Loucy (cell line): ENCODE results near the gene PRSS12.

Experiments used
- H2AFZ ChIP-seq: fragments of 200-600 bp; sonication (generic); 2 replicates; pipeline ENCODE4 v1.6.0; 2016; ENCODE audit warnings: antibody characterized with exemption, mild to moderate bottlenecking, low read length, moderate library complexity
- H3F3A ChIP-seq: fragments of 200-600 bp; 2 replicates; pipeline ENCODE4 v1.6.0; 2016; ENCODE audit warnings: antibody characterized with exemption, low read depth, mild to moderate bottlenecking
- H3K27me3 ChIP-seq: fragments of 200-600 bp; sonication (generic); 2 replicates; pipeline ENCODE4 v1.6.1; 2014; ENCODE audit warnings: low read length, mild to moderate bottlenecking; ENCODE audit not compliant: insufficient read depth, poor library complexity, severe bottlenecking
- H3K36me3 ChIP-seq: fragments of 200-600 bp; sonication (generic); 2 replicates; pipeline ENCODE4 v1.6.1; 2016; ENCODE audit warnings: low read length; ENCODE audit not compliant: insufficient read depth
- H3K4me1 ChIP-seq: fragments of 200-600 bp; sonication (generic); 2 replicates; pipeline ENCODE4 v1.5.1; 2014; ENCODE audit warnings: low read length, mild to moderate bottlenecking; ENCODE audit not compliant: insufficient read depth, poor library complexity, severe bottlenecking
- H3K4me2 ChIP-seq: fragments of 200-600 bp; sonication (generic); 2 replicates; pipeline ENCODE4 v1.6.0; 2014; ENCODE audit warnings: antibody characterized with exemption, low read length, low read depth, mild to moderate bottlenecking; ENCODE audit not compliant: poor library complexity, severe bottlenecking
- H3K4me3 ChIP-seq: fragments of 200-600 bp; sonication (generic); 2 replicates; pipeline ENCODE4 v1.5.1; 2014; ENCODE audit warnings: low read length, mild to moderate bottlenecking, mixed read lengths; ENCODE audit not compliant: poor library complexity, severe bottlenecking
- H3K79me2 ChIP-seq: fragments of 200-600 bp; sonication (generic); 2 replicates; pipeline ENCODE4 v1.6.1; 2014; ENCODE audit warnings: low read length; ENCODE audit not compliant: insufficient read depth
- H3K9ac ChIP-seq: fragments of 200-600 bp; sonication (generic); 2 replicates; pipeline ENCODE4 v1.6.0; 2014; ENCODE audit warnings: mild to moderate bottlenecking, low read depth, low read length, moderate library complexity; ENCODE audit not compliant: poor library complexity, severe bottlenecking
- H3K9me2 ChIP-seq: fragments of 200-600 bp; sonication (generic); replicated peaks from 2 replicates; pipeline ENCODE4 v1.6.1; 2016; ENCODE audit warnings: low read depth, low read length, mixed read lengths
- H3K9me3 ChIP-seq: fragments of 200-600 bp; sonication (generic); 2 replicates; pipeline ENCODE4 v1.6.1; 2014; ENCODE audit warnings: mild to moderate bottlenecking, antibody characterized with exemption, low read length, low read depth; ENCODE audit not compliant: insufficient read depth
- H4K20me1 ChIP-seq: fragments of 200-600 bp; sonication (generic); 2 replicates; pipeline ENCODE4 v1.6.0; 2014; ENCODE audit warnings: antibody characterized with exemption, low read length, mild to moderate bottlenecking; ENCODE audit not compliant: insufficient read depth, poor library complexity, severe bottlenecking
- EZH2phosphoT487 ChIP-seq: fragments of 200-600 bp; IDR thresholded peaks from 2 replicates; pipeline ENCODE4 v1.6.1; 2018; ENCODE audit warnings: antibody characterized with exemption, mild to moderate bottlenecking, moderate library complexity, borderline replicate concordance
- TF ChIP-seq, protein P1 (sequence below): fragments of 200-600 bp; sonication (generic); conservative IDR thresholded peaks from 2 replicates; pipeline ENCODE4 v1.5.1; 2014; ENCODE audit warnings: mild to moderate bottlenecking, antibody characterized with exemption, low read length

PRSS12 gene

DNA sequence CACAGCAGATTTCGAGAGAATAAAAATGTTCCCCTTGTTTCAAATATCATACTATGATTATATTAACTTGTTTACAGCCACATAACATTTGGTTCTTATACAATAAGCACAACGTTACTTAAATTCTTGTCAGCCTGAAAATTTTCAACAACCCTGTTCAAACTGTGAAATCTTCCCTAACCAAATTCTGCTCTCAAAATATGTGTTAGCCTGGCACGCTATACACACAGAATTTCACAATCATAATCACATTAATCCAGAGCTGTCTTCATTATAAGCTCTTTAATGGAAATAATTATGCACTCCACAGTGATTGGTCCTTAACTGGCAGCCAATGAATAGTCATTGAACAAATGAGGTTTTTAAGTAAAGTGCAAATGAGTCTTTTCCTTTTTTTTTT, 7.3 kb upstream of the PRSS12 start:
- H2AFZ ChIP-seq: no peak overlapping the region
- no peaks in the 10 kb centered on the region for H3K36me3 ChIP-seq
- no peaks in the 10 kb centered on the region for H3F3A ChIP-seq
- H3K9ac ChIP-seq: no peak overlapping the region
- H3K4me3 ChIP-seq: no peak overlapping the region
- H4K20me1 ChIP-seq: no peaks in the 10 kb centered on the region
- no peaks in the 10 kb centered on the region for H3K9me2 ChIP-seq
- no peaks in the 10 kb centered on the region for H3K4me1 ChIP-seq
- no peak overlapping the region for H3K4me2 ChIP-seq
- no peaks in the 10 kb centered on the region for H3K79me2 ChIP-seq
- H3K27me3 ChIP-seq: no peaks in the 10 kb centered on the region
- H3K9me3 ChIP-seq: no peaks in the 10 kb centered on the region
- TF ChIP-seq, protein P1, sequence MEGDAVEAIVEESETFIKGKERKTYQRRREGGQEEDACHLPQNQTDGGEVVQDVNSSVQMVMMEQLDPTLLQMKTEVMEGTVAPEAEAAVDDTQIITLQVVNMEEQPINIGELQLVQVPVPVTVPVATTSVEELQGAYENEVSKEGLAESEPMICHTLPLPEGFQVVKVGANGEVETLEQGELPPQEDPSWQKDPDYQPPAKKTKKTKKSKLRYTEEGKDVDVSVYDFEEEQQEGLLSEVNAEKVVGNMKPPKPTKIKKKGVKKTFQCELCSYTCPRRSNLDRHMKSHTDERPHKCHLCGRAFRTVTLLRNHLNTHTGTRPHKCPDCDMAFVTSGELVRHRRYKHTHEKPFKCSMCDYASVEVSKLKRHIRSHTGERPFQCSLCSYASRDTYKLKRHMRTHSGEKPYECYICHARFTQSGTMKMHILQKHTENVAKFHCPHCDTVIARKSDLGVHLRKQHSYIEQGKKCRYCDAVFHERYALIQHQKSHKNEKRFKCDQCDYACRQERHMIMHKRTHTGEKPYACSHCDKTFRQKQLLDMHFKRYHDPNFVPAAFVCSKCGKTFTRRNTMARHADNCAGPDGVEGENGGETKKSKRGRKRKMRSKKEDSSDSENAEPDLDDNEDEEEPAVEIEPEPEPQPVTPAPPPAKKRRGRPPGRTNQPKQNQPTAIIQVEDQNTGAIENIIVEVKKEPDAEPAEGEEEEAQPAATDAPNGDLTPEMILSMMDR: no peak
- TF ChIP-seq EZH2phosphoT487: no peak

DNA sequence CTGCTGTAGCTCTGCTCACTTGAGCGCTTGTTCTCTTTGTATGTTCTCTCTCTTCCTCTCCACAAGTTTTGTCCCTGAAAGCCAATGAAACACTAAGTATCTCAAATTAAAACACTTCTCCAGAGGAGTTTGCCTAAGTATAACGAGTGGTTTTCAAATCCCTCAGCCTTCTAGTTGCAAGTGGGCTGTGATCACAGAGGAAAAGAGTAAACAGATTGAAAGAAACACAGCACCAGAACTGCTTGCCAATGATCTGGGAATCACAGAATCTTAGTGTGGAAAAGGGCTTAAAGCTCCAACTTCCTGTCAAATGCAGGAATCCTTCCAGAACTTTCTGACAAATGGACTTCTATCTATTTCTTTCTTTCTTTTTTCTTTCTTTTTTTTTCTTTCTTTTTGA, 4.8 kb upstream of the PRSS12 start:
- no peaks in the 10 kb centered on the region for H3F3A ChIP-seq
- H4K20me1 ChIP-seq: no peaks in the 10 kb centered on the region
- no peak overlapping the region for H3K4me3 ChIP-seq
- TF ChIP-seq EZH2phosphoT487: no peak
- TF ChIP-seq, protein P1: no peak
- H2AFZ ChIP-seq: no peak overlapping the region; the same call in 1 of the 2 replicates
- no peaks in the 10 kb centered on the region for H3K4me1 ChIP-seq
- no peak overlapping the region for H3K4me2 ChIP-seq
- H3K79me2 ChIP-seq: no peaks in the 10 kb centered on the region
- H3K36me3 ChIP-seq: no peaks in the 10 kb centered on the region
- no peaks in the 10 kb centered on the region for H3K9me3 ChIP-seq
- no peaks in the 10 kb centered on the region for H3K9me2 ChIP-seq
- H3K27me3 ChIP-seq: no peaks in the 10 kb centered on the region
- no peak overlapping the region for H3K9ac ChIP-seq

DNA sequence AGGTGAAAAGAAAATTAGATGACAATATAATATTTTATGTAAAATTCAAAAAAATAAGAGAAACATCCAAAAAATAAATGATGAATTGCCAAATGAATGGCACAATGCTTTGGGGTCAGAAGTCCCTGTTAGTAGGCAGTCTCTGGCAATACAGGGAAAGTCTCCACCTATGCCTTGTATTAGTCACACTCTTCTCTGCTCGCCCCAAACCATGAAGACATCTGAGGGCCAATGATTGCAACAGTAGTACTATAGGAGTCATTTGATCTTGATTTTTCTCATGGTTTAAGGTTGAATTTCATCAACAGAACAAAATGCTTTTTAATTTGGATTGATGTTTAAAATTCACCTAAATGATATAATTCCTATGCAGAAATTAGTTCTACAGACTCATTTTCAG, 3.9 kb upstream of the PRSS12 start:
- Histone ChIP-seq H3F3A (no peaks in the 10 kb centered on the region), H3K27me3 (no peaks in the 10 kb centered on the region), H3K4me2 (no peak overlapping the region), H3K9me2 (no peaks in the 10 kb centered on the region), H3K4me1 (no peaks in the 10 kb centered on the region), H3K9ac (no peak overlapping the region), H3K36me3 (no peaks in the 10 kb centered on the region), H3K4me3 (no peak overlapping the region), H2AFZ (no peak overlapping the region), H3K79me2 (no peaks in the 10 kb centered on the region), H3K9me3 (no peaks in the 10 kb centered on the region), H4K20me1 (no peaks in the 10 kb centered on the region)
- TF ChIP-seq, protein P1: no peak
- no peak for TF ChIP-seq EZH2phosphoT487
